ENCODE data around the gene NTN5. TPM values are rescaled to one million over a fixed set of nuclear protein-coding genes. Genes with fewer than 3 reads are reported as not detected.

The NTN5 gene
- total and polyA plus RNA-seq, 2 of the 4 experiments (the other 2 are of a cell fraction): 0.19 TPM; not detected in 1

- Histone ChIP-seq H2AK5ac (ENCODE audit: low read depth, low read length) (no peak overlapping the region), H3K4me3 (ENCODE audit: insufficient read depth, low read depth, low read length) (no peak overlapping the region), H2BK5ac (ENCODE audit: low read depth, low read length, poor library complexity, severe bottlenecking) (no peak overlapping the region), H3K27me3 (ENCODE audit: control insufficient read depth, insufficient read depth, low read length) (peaks cover 8% of the 10 kb centered on the region), H2AK9ac (replicated peaks; ENCODE audit: low read depth, low read length, poor library complexity) (no peak overlapping the region), H2BK20ac (ENCODE audit: low read depth, low read length) (no peak overlapping the region), H4K5ac (ENCODE audit: low read depth, low read length) (no peak overlapping the region), H2BK15ac (ENCODE audit: low read depth, low read length) (no peak overlapping the region), H3K9me1 (ENCODE audit: insufficient read depth, low read length) (peaks cover 7% of the 10 kb centered on the region), H3K56ac (ENCODE audit: extremely low read depth, insufficient read depth, low read length) (no peak overlapping the region), H4K91ac (ENCODE audit: insufficient read depth, low read depth, low read length) (no peak overlapping the region), H3K18ac (ENCODE audit: low read depth, low read length) (no peak overlapping the region), H2BK120ac (ENCODE audit: low read depth, low read length) (no peak overlapping the region), H3K4me1 (ENCODE audit: control insufficient read depth, insufficient read depth, low read length) (peaks cover 3% of the 10 kb centered on the region; the same call in 1 of the 2 replicates), H3K14ac (replicated peaks; ENCODE audit: low read depth, low read length) (no peak overlapping the region), H3K4me2 (ENCODE audit: low read depth, low read length) (no peak overlapping the region), H3K9me3 (ENCODE audit: control insufficient read depth, insufficient read depth, low read length) (no peaks in the 10 kb centered on the region), H4K20me1 (ENCODE audit: insufficient read depth, low read length) (peaks cover 5% of the 10 kb centered on the region; the same call in 1 of the 2 replicates), H2AFZ (replicated peaks; ENCODE audit: low read length, poor library complexity) (no peak overlapping the region), H3K27ac (ENCODE audit: insufficient read depth, low read length) (no peak overlapping the region), H3K4ac (ENCODE audit: low read depth, low read length) (no peak overlapping the region), H3K79me1 (ENCODE audit: low read depth in 1 of 2, low read length in 2 of 2) (no peaks in the 10 kb centered on the region), H3K36me3 (ENCODE audit: control insufficient read depth, insufficient read depth, low read length) (no peaks in the 10 kb centered on the region), H3K9ac (ENCODE audit: low read depth, low read length) (no peak overlapping the region), H4K8ac (ENCODE audit: low read depth in 2 of 2, low read length in 2 of 2) (no peak overlapping the region), H3K23ac (ENCODE audit: low read depth, low read length) (no peak overlapping the region)
- dilution Hi-C loops (cut with HindIII; ENCODE audit: low sequenced_read_pairs, unreplicated experiment) (no loop called here), intact Hi-C loops (cut with micrococcal nuclease) (no loop called here), in situ Hi-C loops (cut with MboI; ENCODE audit: low sequenced_read_pairs) (no loop called here)
- CTCF ChIA-PET: no interaction called here
- 79% methylated on average over 2 of the region's 9 CpGs; no CpG with 5 or more reads in 1 of the 2 experiments for WGBS, 2 experiments (ENCODE audit: extremely low coverage in 2 of 2, insufficient read length in 1 of 2)
- no peak for DNase-seq
- ATAC-seq (ENCODE audit: low read depth): no peak
- TF ChIP-seq SMC3 (IDR thresholded peaks at IDR 0.05; ENCODE audit: low read depth, low read length) (no peak), MXI1 (IDR thresholded peaks at IDR 0.05; ENCODE audit: borderline replicate concordance, low read depth, low read length) (no peak), ELK1 (IDR thresholded peaks at IDR 0.05; ENCODE audit: borderline replicate concordance, low read depth, low read length) (no peak), BHLHE40 (IDR thresholded peaks at IDR 0.05; ENCODE audit: low read depth, low read length) (no peak), POLR2A (IDR thresholded peaks at IDR 0.05; ENCODE audit: low read depth, low read length) (no peak), FOS (IDR thresholded peaks at IDR 0.05; ENCODE audit: low read depth, low read length) (no peak), MAZ (IDR thresholded peaks at IDR 0.05; ENCODE audit: borderline replicate concordance, low read depth, low read length) (no peak), RFX5 (IDR thresholded peaks at IDR 0.05; ENCODE audit: low read depth, low read length) (no peak), MAFK (IDR thresholded peaks at IDR 0.05; ENCODE audit: low read depth, low read length) (no peak), CTCF (conservative IDR thresholded peaks at IDR 0.05; ENCODE audit: low read depth, low read length) (no peak), USF2 (IDR thresholded peaks at IDR 0.05; ENCODE audit: low read depth, low read length) (no peak), RCOR1 (IDR thresholded peaks at IDR 0.05; ENCODE audit: insufficient replicate concordance, low read length) (no peak), NFE2L2 (IDR thresholded peaks at IDR 0.05; ENCODE audit: low read depth, low read length) (no peak), CEBPB (IDR thresholded peaks at IDR 0.05; ENCODE audit: low read depth, low read length) (no peak)
- POLR2A ChIA-PET (ENCODE audit: unreplicated experiment): no interaction called here
- BruUV-seq (replicated peaks): no TSS peak
Measured at GRCh38 chr19:48685583-48685982, 12.8 kb upstream of the NTN5 start.

Measured in IMR-90 (cell line).